Left lobe of liver (tissue), 2 donors: Measurements from ENCODE around the gene CBX7. TPM values are rescaled to one million over a fixed set of nuclear protein-coding genes. Genes with fewer than 3 reads are reported as not detected.
A peak's percentile ranks its signal among the peaks of the same experiment; 100 is the strongest.
"Not testable (repeated sequence)": the region's sequence is repeated elsewhere in the genome, so short reads cannot be mapped to it uniquely, and the experiment has no call there.

Experiments used
- ATAC-seq: fragments of 200-7000 bp; cut with Tn5 transposase; one replicate; pipeline ENCODE4 v1.9.1; 2020; ENCODE audit warnings: mild to moderate bottlenecking, moderate library complexity
- DNase-seq: peaks from one replicate; pipeline ENCODE4 v3.0.0-alpha.2; 2020; ENCODE audit warnings: low spot score
- total RNA-seq: library from RNA; stranded (reverse); gene quantifications from one replicate; pipeline ENCODE4 v1.2.1, GENCODE V29; 2021
- donor health status: DM: no; HTN: no; CAD: no; lungs with moderate emphysema.
- donor health status: DM: no; HTN: yes; CAD: no.

Gene CBX7
- total RNA-seq, 1 donor from 2014 or later = 15.7 TPM

DNA sequence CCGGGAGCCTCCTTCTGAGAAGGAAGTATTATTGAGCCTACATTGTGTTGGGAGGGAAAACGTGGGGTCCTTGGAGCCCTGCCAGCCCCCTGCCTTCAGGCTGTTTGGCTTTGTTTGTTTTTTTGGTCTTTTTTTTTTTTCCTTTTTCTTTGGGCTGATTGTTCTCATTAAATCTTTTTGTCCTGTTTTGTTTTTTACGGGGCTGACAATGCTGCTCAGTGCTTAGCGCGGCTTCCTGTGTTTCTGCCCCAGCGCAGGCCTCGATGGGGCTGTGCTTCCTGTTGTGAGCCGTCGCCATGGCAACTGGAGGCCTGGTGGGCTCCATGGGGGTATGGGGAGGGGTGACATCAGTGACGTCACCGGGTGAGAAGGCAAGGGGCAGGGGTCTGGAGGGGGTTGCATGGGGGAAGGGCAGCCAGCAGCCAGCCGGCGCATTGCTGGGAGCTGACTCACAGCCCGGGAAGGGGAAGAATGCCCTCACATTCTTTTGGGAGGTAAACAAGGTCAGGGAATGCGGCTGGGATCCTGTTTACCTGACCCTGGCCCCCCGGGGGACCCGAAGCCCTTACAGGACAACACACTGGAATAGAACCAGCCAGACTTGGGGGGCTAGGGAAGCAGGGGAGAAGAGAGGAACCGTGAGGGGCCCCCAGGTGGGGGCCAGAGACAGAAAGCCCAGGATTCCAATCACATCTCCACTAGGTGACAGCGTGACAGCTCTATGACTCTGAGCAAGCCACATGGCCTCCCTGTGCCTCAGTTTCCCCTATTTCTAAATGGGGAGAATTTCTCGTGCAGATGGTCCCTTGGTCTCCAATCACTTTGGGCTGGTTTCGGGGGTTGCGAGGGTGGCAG is 22.2 kb upstream of the CBX7 start:
- ATAC-seq = peak; percentile 14
- peak; percentile 63 for DNase-seq

DNA sequence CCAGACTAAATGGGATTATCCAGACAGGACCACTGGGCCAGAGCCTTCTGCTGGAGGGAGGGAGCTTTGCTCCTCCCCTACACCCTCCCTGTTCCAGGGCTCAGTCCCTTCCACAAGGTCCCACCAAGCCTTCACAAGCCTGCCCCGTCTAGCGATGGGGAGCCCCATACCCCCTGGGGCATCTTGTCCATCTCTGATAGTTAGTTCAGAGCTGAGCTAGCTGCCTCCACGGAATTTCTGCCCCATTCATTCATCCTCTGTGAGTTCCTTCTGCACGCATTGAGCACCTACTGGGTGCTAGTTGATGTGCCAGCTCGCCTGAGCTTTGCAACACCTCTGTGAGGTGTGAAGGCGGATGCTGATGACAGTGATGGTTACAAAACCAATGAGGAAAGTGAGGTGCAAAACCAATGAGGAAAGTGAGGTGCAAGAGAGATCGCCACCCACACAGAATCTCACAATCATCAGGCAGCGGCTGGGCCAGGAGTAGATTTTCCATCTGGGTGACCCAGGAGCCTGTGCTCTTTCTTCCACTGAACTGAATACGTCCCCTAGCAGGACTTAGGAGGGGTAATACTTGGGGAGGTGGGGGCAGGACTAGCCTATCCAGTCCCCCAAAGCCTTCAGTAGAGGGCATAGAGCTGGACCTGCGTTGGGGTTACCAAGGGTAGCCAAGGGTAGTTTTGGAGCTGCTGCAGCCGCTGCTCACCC is 21.5 kb upstream of the CBX7 start:
- ATAC-seq (no peak), DNase-seq (peak; percentile 37)

GRCh38 chr22:39173050-39173706 is 20.7 kb upstream of the CBX7 start:
- ATAC-seq = no peak
- peak; percentile 41 for DNase-seq

- not testable (repeated sequence) for DNase-seq, ATAC-seq
Measured at GRCh38 chr22:39172265-39173049, 20.0 kb upstream of the CBX7 start.

DNA sequence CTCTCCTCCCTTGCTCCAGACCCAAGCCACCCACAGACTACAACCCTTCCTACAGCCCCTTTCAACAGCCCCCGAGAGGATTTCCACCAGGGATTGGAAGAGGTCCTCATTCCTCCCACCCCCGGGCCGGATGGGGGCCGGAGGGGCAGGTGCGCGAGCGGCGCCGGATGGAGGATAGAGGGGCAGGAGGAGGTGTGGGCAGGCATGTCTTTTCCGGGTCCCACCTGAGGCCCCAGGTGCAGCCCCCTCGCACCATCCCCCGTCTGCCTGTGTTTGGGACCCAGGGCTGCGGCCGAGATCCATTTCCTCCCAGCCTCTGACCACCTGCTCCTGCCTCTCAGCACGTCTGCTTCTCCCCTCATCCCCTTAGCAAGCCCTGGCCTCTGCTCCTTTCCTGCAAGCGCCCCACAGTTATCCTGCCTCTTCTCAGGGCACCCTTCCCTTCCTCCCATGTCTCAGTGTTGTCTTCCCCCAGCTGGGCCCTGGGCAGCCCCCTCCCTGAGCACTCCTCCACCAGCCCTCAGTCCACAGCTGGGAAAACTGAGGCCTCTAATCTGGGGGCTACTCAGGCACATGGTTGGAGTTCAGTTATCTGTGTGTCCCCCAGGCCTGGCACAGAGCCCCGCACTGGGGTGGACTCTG is 19.3 kb upstream of the CBX7 start:
- DNase-seq (no peak), ATAC-seq (no peak)

- ATAC-seq = peak; percentile 96
- peak; percentile 83 for DNase-seq
Measured at GRCh38 chr22:39170825-39171622, 18.5 kb upstream of the CBX7 start.

- no peak for ATAC-seq
- no peak for DNase-seq
Measured at GRCh38 chr22:39169797-39170466, 17.5 kb upstream of the CBX7 start.

DNA sequence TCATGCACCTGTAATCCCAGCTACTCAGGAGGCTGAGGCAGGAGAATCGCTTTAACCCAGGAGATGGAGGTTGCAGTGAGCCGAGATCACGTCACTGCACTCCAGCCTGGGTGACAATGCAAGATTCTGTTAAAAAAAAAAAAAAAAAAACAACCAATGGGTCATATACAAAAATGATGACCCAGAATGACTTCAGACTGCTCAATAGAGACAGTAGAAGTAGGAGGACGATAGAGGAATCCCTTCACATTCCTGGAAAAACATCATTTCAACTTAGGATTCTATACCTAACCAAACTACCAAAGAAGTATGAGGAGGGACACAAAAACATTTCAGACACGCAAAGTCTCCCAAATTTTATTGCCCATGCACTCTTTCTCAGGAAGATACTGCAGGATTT is 14.1 kb upstream of the CBX7 start:
- DNase-seq = no peak
- ATAC-seq = no peak

DNA sequence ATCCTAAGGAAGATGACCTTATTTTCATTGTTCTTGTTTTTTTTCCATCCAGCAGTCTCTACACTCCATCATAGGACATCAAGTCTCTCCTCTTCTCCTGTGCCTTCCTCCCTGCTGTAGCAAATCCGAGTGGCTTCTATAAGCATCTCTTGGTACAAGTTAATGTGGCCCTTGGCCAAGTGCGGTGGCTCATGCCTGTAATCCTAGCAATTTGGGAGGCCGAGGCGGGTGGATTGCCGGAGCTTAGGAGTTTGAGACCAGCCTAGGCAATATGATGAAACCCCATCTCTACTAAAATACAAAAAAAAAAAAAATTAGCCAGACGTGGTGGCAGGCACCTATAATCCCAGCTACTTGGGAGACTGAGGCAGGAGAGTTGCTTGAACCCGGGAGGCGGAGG is 3.6 kb upstream of the CBX7 start:
- ATAC-seq, DNase-seq: not testable (repeated sequence)

- ATAC-seq (no peak), DNase-seq (no peak)
Measured at GRCh38 chr22:39155421-39155820, 2.9 kb upstream of the CBX7 start.

GRCh38 chr22:39153220-39153717 is 789 bp upstream of the CBX7 start:
- DNase-seq (no peak), ATAC-seq (no peak)

DNA sequence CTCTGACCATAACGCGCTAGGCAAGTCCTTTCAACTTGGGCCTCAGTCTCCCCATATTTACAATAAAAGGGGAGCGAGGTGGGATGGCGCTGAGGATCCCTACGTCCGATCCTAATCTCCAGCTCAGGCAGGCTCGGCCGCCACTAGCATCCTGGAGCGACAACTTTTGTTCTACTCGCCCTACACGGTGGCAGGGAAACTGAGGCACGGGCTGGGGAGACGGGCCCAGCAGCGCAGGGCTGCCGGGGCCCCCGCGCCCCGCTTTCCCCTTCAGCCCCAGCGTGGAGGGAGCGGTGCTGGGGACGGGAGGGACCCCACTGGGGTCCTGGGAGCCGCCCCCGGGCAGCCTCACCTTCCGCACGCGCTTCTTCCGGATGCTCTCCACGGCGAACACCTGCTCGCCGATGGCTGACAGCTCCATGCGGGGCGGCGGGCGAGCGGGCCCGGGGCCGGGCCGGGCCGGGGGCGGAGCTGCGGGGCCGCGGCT is 413 bp downstream of the CBX7 start:
- ATAC-seq (no peak), DNase-seq (no peak)

- no peak for DNase-seq
- ATAC-seq = no peak
Measured at GRCh38 chr22:39151329-39151975, 1.0 kb downstream of the CBX7 start.

GRCh38 chr22:39150848-39151215 is 1.6 kb downstream of the CBX7 start:
- DNase-seq = no peak
- ATAC-seq = no peak

DNA sequence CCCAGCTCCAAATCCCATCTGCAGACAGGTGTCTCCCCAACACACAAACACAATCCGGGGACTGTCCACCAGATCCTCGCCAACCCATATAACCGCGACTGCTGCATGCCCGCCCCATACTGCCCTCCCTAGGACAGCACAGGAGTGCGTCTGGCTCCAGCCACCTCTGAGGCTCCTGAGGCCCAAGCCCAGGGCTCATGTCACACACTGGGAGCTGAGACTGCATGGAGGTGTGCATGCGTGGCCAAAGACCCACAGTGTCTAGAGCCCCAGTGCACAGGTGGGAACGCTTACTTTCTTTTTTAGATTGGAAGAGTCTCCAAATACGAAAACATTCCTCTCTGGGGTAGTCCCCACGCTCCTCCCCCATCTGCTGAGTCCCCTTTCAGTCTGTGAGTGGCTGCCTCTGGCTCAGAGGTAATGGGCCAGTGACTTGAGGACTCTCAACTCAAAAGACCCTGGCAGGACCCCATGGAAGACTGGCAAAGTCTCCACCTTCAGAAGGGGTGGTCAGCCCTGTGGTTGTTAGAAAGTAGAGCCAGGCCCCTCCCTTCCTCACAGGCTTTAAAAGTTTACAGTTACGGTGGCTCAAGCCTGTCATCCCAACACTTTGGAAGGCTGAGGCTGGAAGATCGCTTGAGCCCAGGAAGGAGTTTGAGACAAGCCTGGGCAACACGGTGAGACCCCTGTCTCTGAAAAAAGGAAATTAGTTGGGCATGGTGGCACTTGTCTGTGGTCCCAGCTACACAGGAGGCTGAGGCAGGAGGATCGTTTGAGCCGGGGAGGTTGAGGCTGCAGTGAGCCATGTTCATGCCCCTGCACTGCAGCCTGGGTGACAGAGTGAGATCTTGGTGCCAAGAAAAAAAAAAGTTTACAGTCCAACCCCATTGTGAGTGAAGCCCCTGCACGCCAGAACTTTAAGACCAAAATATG is 2.3 kb downstream of the CBX7 start:
- no peak for DNase-seq
- no peak for ATAC-seq

DNA sequence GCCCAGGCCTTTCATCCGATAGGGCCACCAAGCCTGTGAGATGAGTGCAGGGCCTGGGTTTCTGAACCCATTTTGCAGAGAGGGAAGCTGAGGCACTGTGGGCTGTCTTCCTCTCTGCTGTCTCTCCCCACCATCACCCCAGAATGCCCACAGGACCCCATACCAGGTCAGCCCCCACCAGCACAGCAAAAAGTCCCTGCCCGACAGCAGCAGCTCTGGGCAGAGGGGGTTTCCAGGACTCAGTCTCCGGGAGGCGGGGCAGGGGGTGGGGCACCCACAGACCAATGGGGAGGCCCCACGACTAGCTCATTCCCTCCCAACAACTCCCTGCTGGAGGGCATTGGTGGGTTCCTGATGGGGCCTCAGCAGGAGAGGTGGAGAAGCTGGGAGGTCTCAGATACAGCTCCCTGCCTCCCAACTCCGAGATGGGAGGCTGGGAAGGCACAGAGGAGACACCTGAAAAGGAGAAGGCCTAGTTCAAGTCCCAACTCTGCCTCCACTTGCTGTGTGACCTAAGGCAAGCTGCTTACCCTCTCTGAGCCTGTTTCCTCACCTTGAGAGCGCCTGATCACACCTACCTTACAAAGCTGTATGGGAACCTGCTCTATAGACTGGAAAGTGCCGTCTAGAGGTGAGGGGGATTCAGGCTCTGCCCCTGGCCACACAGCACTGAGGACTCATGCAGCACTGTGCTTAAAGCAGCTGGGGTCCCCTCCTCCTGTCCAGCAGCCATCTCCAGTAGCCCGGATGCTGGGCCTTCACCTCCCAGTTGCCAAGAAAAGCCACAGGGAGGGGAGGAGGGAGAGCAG is 3.5 kb downstream of the CBX7 start:
- ATAC-seq = no peak
- no peak for DNase-seq
